SU-DHL-6 (cell line): Measurements from ENCODE around the gene RIMBP2.

Source experiments
- H2AFZ ChIP-seq: fragments of 200-600 bp; sonication (generic); 2 replicates; pipeline ENCODE4 v1.6.1; 2014; ENCODE audit warnings: low read depth, mild to moderate bottlenecking, moderate library complexity, mixed read lengths, antibody characterized with exemption, low read length; ENCODE audit not compliant: severe bottlenecking
- H3F3A ChIP-seq: fragments of 200-600 bp; shearing (Covaris generic); 2 replicates; pipeline ENCODE4 v1.6.0; 2016; ENCODE audit warnings: antibody characterized with exemption, mild to moderate bottlenecking; ENCODE audit not compliant: insufficient read depth
- H3K27ac ChIP-seq: fragments of 200-600 bp; sonication (generic); 2 replicates; pipeline ENCODE4 v1.5.1; 2016; ENCODE audit warnings: low read depth, mild to moderate bottlenecking, low read length, moderate library complexity, mixed read lengths
- H3K27me3 ChIP-seq: fragments of 200-600 bp; sonication (generic), shearing (Covaris generic); 2 replicates; pipeline ENCODE4 v1.6.0; 2014; ENCODE audit warnings: mild to moderate bottlenecking, low read length
- H3K36me3 ChIP-seq: fragments of 200-600 bp; sonication (generic); 2 replicates; pipeline ENCODE4 v1.6.1; 2014; ENCODE audit warnings: mild to moderate bottlenecking, low read length, mixed read lengths
- H3K4me2 ChIP-seq: fragments of 300-600, 200-600 bp; shearing (Covaris generic), sonication (generic); 2 replicates; pipeline ENCODE4 v1.6.0; 2014; ENCODE audit warnings: low read length, low read depth, mild to moderate bottlenecking; ENCODE audit not compliant: poor library complexity, severe bottlenecking
- H3K4me3 ChIP-seq: fragments of 200-600 bp; sonication (generic); 2 replicates; pipeline ENCODE4 v1.5.1; 2014; ENCODE audit warnings: antibody characterized with exemption, low read length, mild to moderate bottlenecking, mixed read lengths; ENCODE audit not compliant: insufficient read depth, poor library complexity, severe bottlenecking
- H3K79me2 ChIP-seq: fragments of 200-600 bp; sonication (generic); 2 replicates; pipeline ENCODE4 v1.6.1; 2014; ENCODE audit warnings: mild to moderate bottlenecking, low read length, moderate library complexity; ENCODE audit not compliant: insufficient read depth
- H3K9ac ChIP-seq: fragments of 200-600 bp; sonication (generic); 2 replicates; pipeline ENCODE4 v1.7.0; 2014; ENCODE audit warnings: mild to moderate bottlenecking, low read length
- H3K9me2 ChIP-seq: fragments of 200-600 bp; sonication (generic); replicated peaks from 2 replicates; pipeline ENCODE4 v1.6.1; 2014; ENCODE audit warnings: low read length; ENCODE audit not compliant: insufficient read depth
- H3K9me3 ChIP-seq: fragments of 200-600 bp; sonication (generic); 2 replicates; pipeline ENCODE4 v1.6.1; 2014; ENCODE audit warnings: low read length, mixed read lengths; ENCODE audit not compliant: insufficient read depth
- H4K20me1 ChIP-seq: fragments of 200-600 bp; sonication (generic); 2 replicates; pipeline ENCODE4 v1.6.1; 2014; ENCODE audit warnings: low read depth, mild to moderate bottlenecking, antibody characterized with exemption, low read length, moderate library complexity, mixed read lengths
- EZH2phosphoT487 ChIP-seq: fragments of 200-600 bp; sonication (generic), shearing (Covaris generic); conservative IDR thresholded peaks from 2 replicates; pipeline ENCODE4 v1.6.1; 2018; ENCODE audit warnings: mild to moderate bottlenecking, antibody characterized with exemption, low read length, moderate library complexity, mixed read lengths
- TF ChIP-seq, protein P1 (sequence below): fragments of 200-600 bp; sonication (generic); IDR thresholded peaks from one replicate; pipeline ENCODE4 v1.5.1; 2017; ENCODE audit warnings: antibody characterized with exemption, mild to moderate bottlenecking, low read length, moderate library complexity; ENCODE audit not compliant: insufficient read depth, poor library complexity, severe bottlenecking

The RIMBP2 gene

DNA sequence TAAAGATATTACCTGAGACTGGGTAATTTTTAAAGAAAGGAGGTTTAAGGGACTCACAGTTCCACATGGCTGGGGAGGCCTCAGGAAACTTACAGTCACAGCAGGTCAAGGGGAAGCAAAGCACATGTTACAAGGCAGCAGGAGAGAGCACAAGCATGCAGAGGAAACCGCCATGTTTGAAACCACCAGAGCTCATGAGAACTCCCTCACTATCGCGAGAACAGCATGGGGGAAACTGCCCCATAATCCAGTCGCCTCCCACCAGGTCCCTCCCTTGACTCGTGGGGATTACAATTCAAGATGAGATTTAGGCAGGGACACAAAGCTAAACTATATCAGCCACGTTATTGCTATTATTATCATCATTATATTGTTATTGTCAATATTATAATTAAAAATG lies 138.7 kb downstream of the RIMBP2 start:
- no peak overlapping the region for H3K27ac ChIP-seq
- H3K27me3 ChIP-seq = no peaks in the 10 kb centered on the region
- H3K36me3 ChIP-seq = no peaks in the 10 kb centered on the region
- H3K9ac ChIP-seq = no peak overlapping the region
- H3K9me3 ChIP-seq = no peaks in the 10 kb centered on the region
- no peaks in the 10 kb centered on the region for H4K20me1 ChIP-seq
- no peak overlapping the region for H3K4me2 ChIP-seq
- H3K9me2 ChIP-seq = no peaks in the 10 kb centered on the region
- H2AFZ ChIP-seq = no peak overlapping the region
- H3K4me3 ChIP-seq = no peak overlapping the region
- H3K79me2 ChIP-seq = no peaks in the 10 kb centered on the region
- TF ChIP-seq EZH2phosphoT487 = no peak
- TF ChIP-seq, protein P1, sequence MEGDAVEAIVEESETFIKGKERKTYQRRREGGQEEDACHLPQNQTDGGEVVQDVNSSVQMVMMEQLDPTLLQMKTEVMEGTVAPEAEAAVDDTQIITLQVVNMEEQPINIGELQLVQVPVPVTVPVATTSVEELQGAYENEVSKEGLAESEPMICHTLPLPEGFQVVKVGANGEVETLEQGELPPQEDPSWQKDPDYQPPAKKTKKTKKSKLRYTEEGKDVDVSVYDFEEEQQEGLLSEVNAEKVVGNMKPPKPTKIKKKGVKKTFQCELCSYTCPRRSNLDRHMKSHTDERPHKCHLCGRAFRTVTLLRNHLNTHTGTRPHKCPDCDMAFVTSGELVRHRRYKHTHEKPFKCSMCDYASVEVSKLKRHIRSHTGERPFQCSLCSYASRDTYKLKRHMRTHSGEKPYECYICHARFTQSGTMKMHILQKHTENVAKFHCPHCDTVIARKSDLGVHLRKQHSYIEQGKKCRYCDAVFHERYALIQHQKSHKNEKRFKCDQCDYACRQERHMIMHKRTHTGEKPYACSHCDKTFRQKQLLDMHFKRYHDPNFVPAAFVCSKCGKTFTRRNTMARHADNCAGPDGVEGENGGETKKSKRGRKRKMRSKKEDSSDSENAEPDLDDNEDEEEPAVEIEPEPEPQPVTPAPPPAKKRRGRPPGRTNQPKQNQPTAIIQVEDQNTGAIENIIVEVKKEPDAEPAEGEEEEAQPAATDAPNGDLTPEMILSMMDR = no peak
- no peaks in the 10 kb centered on the region for H3F3A ChIP-seq

DNA sequence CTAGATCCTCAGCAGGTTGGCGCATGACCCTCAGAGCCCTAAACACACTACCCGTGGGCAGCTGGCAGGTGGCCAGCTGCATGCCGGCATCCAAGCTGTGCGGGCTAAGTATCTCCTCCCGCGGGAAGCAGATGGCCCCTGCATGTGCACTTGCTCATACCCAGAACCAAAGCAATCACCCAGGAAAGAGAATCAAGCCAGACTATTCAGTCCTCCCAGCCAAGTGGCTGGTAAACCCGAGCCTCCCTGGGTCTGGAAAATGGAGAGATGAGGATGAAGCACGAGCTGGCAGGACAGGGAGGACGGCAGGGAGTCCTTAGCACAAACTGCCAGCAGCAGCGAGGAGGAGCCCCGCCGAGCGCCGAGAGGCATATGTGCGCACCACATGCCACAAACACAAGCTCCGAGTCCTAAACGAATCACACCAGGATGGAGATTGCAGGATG lies 139.7 kb downstream of the RIMBP2 start:
- H3K27me3 ChIP-seq = no peaks in the 10 kb centered on the region
- no peak overlapping the region for H3K27ac ChIP-seq
- no peak overlapping the region for H2AFZ ChIP-seq
- no peaks in the 10 kb centered on the region for H3K36me3 ChIP-seq
- no peaks in the 10 kb centered on the region for H3F3A ChIP-seq
- H3K4me2 ChIP-seq = no peak overlapping the region
- H4K20me1 ChIP-seq = no peaks in the 10 kb centered on the region
- TF ChIP-seq EZH2phosphoT487 = no peak
- TF ChIP-seq, protein P1 = no peak
- no peaks in the 10 kb centered on the region for H3K9me3 ChIP-seq
- H3K9ac ChIP-seq = no peak overlapping the region
- no peaks in the 10 kb centered on the region for H3K79me2 ChIP-seq
- H3K4me3 ChIP-seq = no peak overlapping the region
- no peaks in the 10 kb centered on the region for H3K9me2 ChIP-seq

DNA sequence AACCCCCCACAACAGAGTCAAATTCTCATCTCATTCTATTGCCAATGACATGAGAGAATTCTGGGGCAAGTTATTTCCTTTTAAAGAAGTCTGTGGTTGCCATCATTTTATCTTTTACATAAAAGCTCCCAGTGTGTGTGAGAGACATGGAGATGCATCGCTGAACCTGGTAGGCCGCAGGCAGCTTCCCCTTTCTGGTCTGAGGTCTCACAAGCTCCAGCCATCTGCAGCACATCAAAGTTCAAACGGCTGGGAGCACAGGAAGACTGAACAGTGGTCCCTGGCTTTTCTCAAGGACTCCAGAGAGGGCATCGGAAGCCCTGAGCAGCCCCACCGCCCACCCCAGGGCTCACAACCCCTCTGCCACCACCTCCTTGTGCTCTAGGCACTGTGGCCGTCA lies 141.7 kb downstream of the RIMBP2 start:
- Histone ChIP-seq H3K4me3 (no peak overlapping the region), H2AFZ (no peak overlapping the region), H3K9ac (no peak overlapping the region), H3K79me2 (no peaks in the 10 kb centered on the region), H3F3A (no peaks in the 10 kb centered on the region), H4K20me1 (no peaks in the 10 kb centered on the region), H3K27me3 (no peaks in the 10 kb centered on the region), H3K36me3 (no peaks in the 10 kb centered on the region), H3K9me3 (no peaks in the 10 kb centered on the region), H3K9me2 (no peaks in the 10 kb centered on the region), H3K4me2 (no peak overlapping the region), H3K27ac (no peak overlapping the region)
- TF ChIP-seq, protein P1 = no peak
- TF ChIP-seq EZH2phosphoT487 = no peak
